Activated gamma-delta T cell treated with anti-CD3 and anti-CD28 coated beads, Interleukin-2, amount 50 U/mL, for 16 hours (primary cell): ENCODE data around the gene C17orf113.
A peak's percentile ranks its signal among the peaks of the same experiment; 100 is the strongest.
"Not testable (repeated sequence)": the region's sequence is repeated elsewhere in the genome, so short reads cannot be mapped to it uniquely, and the experiment has no call there.

ENCODE experiments used
- DNase-seq: peaks from one replicate; pipeline ENCODE4 v3.0.0-alpha.2; 2020; ENCODE audit warnings: low read depth

C17orf113 gene

GRCh38 chr17:42016941-42017865 lies 33.2 kb downstream of the C17orf113 start, which contains the start of gene DNAJC7:
TSS of gene DNAJC7 (minus strand) at chr17:42017439. CDS start at chr17:42017416, 23 bp downstream.
- peak; percentile 87 for DNase-seq

- no peak for DNase-seq
Measured at GRCh38 chr17:42016411-42016831, 34.0 kb downstream of the C17orf113 start.

GRCh38 chr17:42013740-42014139 lies 36.7 kb downstream of the C17orf113 start:
- DNase-seq = not testable (repeated sequence)

- DNase-seq = not testable (repeated sequence)
Measured at GRCh38 chr17:42012363-42012762, 38.0 kb downstream of the C17orf113 start.

GRCh38 chr17:42010898-42011516 lies 39.4 kb downstream of the C17orf113 start:
- no peak for DNase-seq

GRCh38 chr17:42010266-42010680 lies 40.1 kb downstream of the C17orf113 start:
- DNase-seq = not testable (repeated sequence)

GRCh38 chr17:42009170-42009569 lies 41.2 kb downstream of the C17orf113 start:
- no peak for DNase-seq

GRCh38 chr17:42005166-42005565 lies 45.2 kb downstream of the C17orf113 start:
- no peak for DNase-seq

- DNase-seq = no peak
Measured at GRCh38 chr17:42002792-42003301, 47.6 kb downstream of the C17orf113 start.

GRCh38 chr17:42002175-42002791 lies 48.1 kb downstream of the C17orf113 start:
- DNase-seq = no peak

- DNase-seq = no peak
Measured at GRCh38 chr17:42001729-42002128, 48.7 kb downstream of the C17orf113 start.

- no peak for DNase-seq
Measured at GRCh38 chr17:42000413-42001133, 49.8 kb downstream of the C17orf113 start.

GRCh38 chr17:41998497-41998896 lies 51.9 kb downstream of the C17orf113 start:
- DNase-seq = no peak

- DNase-seq = no peak
Measured at GRCh38 chr17:41996855-41997164, 53.6 kb downstream of the C17orf113 start.

GRCh38 chr17:41992576-41992975 lies 57.8 kb downstream of the C17orf113 start:
- DNase-seq = no peak

GRCh38 chr17:41989702-41990419 lies 60.5 kb downstream of the C17orf113 start:
- DNase-seq = no peak

- no peak for DNase-seq
Measured at GRCh38 chr17:41988418-41988817, 62.0 kb downstream of the C17orf113 start.
